ENCODE measurements around the gene UBE2L3.

The UBE2L3 gene

GRCh38 chr22:21585389-21585788 lies 17.9 kb downstream of the UBE2L3 start:
- TF ChIP-seq GATA3 (IDR thresholded peaks at IDR 0.05; ENCODE audit: low read depth, low read length) = no peak

GRCh38 chr22:21587803-21588611 lies 20.5 kb downstream of the UBE2L3 start:
- no peak for TF ChIP-seq GATA3 (IDR thresholded peaks at IDR 0.05; ENCODE audit: low read depth, low read length)
- no peak for TF ChIP-seq GATA2 (IDR thresholded peaks at IDR 0.05; ENCODE audit: low read depth, low read length)

GRCh38 chr22:21589396-21589795 lies 21.9 kb downstream of the UBE2L3 start:
- TF ChIP-seq GATA3 (IDR thresholded peaks at IDR 0.05; ENCODE audit: low read depth, low read length) = no peak
- TF ChIP-seq GATA2 (IDR thresholded peaks at IDR 0.05; ENCODE audit: low read depth, low read length) = no peak

- no peak for TF ChIP-seq GATA2 (IDR thresholded peaks at IDR 0.05; ENCODE audit: low read depth, low read length)
- TF ChIP-seq GATA3 (IDR thresholded peaks at IDR 0.05; ENCODE audit: low read depth, low read length) = no peak
Observed at GRCh38 chr22:21590809-21591641, 23.5 kb downstream of the UBE2L3 start.

GRCh38 chr22:21591695-21592094 lies 24.2 kb downstream of the UBE2L3 start:
- no peak for TF ChIP-seq GATA3 (IDR thresholded peaks at IDR 0.05; ENCODE audit: low read depth, low read length)
- no peak for TF ChIP-seq GATA2 (IDR thresholded peaks at IDR 0.05; ENCODE audit: low read depth, low read length)

- no peak for TF ChIP-seq GATA3 (IDR thresholded peaks at IDR 0.05; ENCODE audit: low read depth, low read length)
- TF ChIP-seq GATA2 (IDR thresholded peaks at IDR 0.05; ENCODE audit: low read depth, low read length) = no peak
Observed at GRCh38 chr22:21592422-21592821, 24.9 kb downstream of the UBE2L3 start.

GRCh38 chr22:21593406-21594232 lies 26.1 kb downstream of the UBE2L3 start:
- no peak for TF ChIP-seq GATA2 (IDR thresholded peaks at IDR 0.05; ENCODE audit: low read depth, low read length)
- no peak for TF ChIP-seq GATA3 (IDR thresholded peaks at IDR 0.05; ENCODE audit: low read depth, low read length)

- TF ChIP-seq GATA3 (IDR thresholded peaks at IDR 0.05; ENCODE audit: low read depth, low read length) (no peak), GATA2 (IDR thresholded peaks at IDR 0.05; ENCODE audit: low read depth, low read length) (no peak)
Observed at GRCh38 chr22:21594865-21595452, 27.4 kb downstream of the UBE2L3 start.

- no peak for TF ChIP-seq GATA2 (IDR thresholded peaks at IDR 0.05; ENCODE audit: low read depth, low read length)
- TF ChIP-seq GATA3 (IDR thresholded peaks at IDR 0.05; ENCODE audit: low read depth, low read length) = no peak
Observed at GRCh38 chr22:21598302-21598701, 30.8 kb downstream of the UBE2L3 start.

- no peak for TF ChIP-seq GATA3 (IDR thresholded peaks at IDR 0.05; ENCODE audit: low read depth, low read length)
Observed at GRCh38 chr22:21599053-21599893, 31.8 kb downstream of the UBE2L3 start.

GRCh38 chr22:21602579-21602978 lies 35.1 kb downstream of the UBE2L3 start:
- TF ChIP-seq GATA2 (IDR thresholded peaks at IDR 0.05; ENCODE audit: low read depth, low read length) (no peak), GATA3 (IDR thresholded peaks at IDR 0.05; ENCODE audit: low read depth, low read length) (no peak)

GRCh38 chr22:21603973-21604372 lies 36.5 kb downstream of the UBE2L3 start:
- no peak for TF ChIP-seq GATA2 (IDR thresholded peaks at IDR 0.05; ENCODE audit: low read depth, low read length)
- TF ChIP-seq GATA3 (IDR thresholded peaks at IDR 0.05; ENCODE audit: low read depth, low read length) = no peak

Measured in SH-SY5Y (cell line).